ENCODE results near the gene PLCB1.

Gene PLCB1

DNA sequence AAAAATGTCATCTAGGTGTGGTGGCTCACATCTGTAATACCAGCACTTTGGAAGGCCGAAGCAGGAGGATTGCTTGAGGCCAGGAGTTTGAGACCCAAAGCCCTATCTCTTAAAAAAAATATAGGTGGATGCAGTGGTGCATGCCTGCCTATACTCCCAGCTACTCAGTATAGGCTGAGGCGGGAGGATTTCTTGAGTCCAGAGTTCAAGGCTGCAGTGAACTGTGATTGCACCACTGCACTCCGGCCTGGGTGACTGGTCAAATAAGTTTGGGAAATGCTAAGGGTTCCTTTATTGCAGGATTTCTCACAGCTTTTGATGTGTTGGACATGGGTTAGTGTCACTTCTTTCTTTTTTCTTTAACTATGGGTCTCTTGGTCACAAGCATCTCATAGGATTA, 261.3 kb downstream of the PLCB1 start:
- TF ChIP-seq, protein P1, sequence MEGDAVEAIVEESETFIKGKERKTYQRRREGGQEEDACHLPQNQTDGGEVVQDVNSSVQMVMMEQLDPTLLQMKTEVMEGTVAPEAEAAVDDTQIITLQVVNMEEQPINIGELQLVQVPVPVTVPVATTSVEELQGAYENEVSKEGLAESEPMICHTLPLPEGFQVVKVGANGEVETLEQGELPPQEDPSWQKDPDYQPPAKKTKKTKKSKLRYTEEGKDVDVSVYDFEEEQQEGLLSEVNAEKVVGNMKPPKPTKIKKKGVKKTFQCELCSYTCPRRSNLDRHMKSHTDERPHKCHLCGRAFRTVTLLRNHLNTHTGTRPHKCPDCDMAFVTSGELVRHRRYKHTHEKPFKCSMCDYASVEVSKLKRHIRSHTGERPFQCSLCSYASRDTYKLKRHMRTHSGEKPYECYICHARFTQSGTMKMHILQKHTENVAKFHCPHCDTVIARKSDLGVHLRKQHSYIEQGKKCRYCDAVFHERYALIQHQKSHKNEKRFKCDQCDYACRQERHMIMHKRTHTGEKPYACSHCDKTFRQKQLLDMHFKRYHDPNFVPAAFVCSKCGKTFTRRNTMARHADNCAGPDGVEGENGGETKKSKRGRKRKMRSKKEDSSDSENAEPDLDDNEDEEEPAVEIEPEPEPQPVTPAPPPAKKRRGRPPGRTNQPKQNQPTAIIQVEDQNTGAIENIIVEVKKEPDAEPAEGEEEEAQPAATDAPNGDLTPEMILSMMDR (IDR thresholded peaks at IDR 0.05; ENCODE audit: low read depth, low read length), result no peak
- no peak for DNase-seq
- no peaks in the 10 kb centered on the region for H3K9me3 ChIP-seq (ENCODE audit: severe bottlenecking)
- no peak overlapping the region for H3K27ac ChIP-seq
- H3K36me3 ChIP-seq, result no peaks in the 10 kb centered on the region
- H3K4me3 ChIP-seq (ENCODE audit: low read depth, low read length), result no peak overlapping the region
- H3K27me3 ChIP-seq (ENCODE audit: insufficient read depth, low read depth, severe bottlenecking), result no peaks in the 10 kb centered on the region

- Histone ChIP-seq H3K27ac (no peak overlapping the region), H3K27me3 (ENCODE audit: insufficient read depth, low read depth, severe bottlenecking) (no peaks in the 10 kb centered on the region), H3K9me3 (ENCODE audit: severe bottlenecking) (no peaks in the 10 kb centered on the region), H3K36me3 (no peaks in the 10 kb centered on the region), H3K4me3 (ENCODE audit: low read depth, low read length) (no peak overlapping the region)
- TF ChIP-seq, protein P1 (IDR thresholded peaks at IDR 0.05; ENCODE audit: low read depth, low read length), result no peak
- no peak for DNase-seq
Measured at GRCh38 chr20:8394308-8394945, 262.4 kb downstream of the PLCB1 start.

DNA sequence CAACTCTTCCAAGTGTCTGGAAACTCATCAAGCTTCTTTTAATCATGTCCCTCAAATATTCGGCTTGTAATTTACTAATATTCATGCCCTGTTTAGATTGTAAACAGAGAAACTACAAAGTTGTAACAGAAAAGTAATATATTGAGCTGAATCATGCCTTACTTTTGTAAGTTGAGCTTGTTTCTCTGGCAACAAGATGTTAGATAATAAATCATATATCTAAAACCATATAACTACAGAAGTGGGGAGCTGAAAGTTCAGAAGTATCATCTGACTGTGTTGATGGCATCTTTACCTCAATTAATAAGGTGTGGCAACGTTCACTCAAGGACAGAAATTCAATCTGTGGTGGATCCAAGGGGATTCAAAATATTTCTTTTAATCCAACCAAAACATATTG, 263.9 kb downstream of the PLCB1 start:
- Histone ChIP-seq H3K27me3 (ENCODE audit: insufficient read depth, low read depth, severe bottlenecking) (no peaks in the 10 kb centered on the region), H3K4me3 (ENCODE audit: low read depth, low read length) (no peak overlapping the region), H3K9me3 (ENCODE audit: severe bottlenecking) (no peaks in the 10 kb centered on the region), H3K36me3 (no peaks in the 10 kb centered on the region), H3K27ac (no peak overlapping the region)
- no peak for DNase-seq
- TF ChIP-seq, protein P1 (IDR thresholded peaks at IDR 0.05; ENCODE audit: low read depth, low read length), result no peak

- H3K36me3 ChIP-seq, result no peaks in the 10 kb centered on the region
- no peak for DNase-seq
- no peak overlapping the region for H3K4me3 ChIP-seq (ENCODE audit: low read depth, low read length)
- H3K9me3 ChIP-seq (ENCODE audit: severe bottlenecking), result no peaks in the 10 kb centered on the region
- H3K27ac ChIP-seq, result no peak overlapping the region
- TF ChIP-seq, protein P1 (IDR thresholded peaks at IDR 0.05; ENCODE audit: low read depth, low read length), result no peak
- H3K27me3 ChIP-seq (ENCODE audit: insufficient read depth, low read depth, severe bottlenecking), result no peaks in the 10 kb centered on the region
Measured at GRCh38 chr20:8398263-8399051, 266.4 kb downstream of the PLCB1 start.

- no peak for DNase-seq
- Histone ChIP-seq H3K9me3 (ENCODE audit: severe bottlenecking) (no peaks in the 10 kb centered on the region), H3K27me3 (ENCODE audit: insufficient read depth, low read depth, severe bottlenecking) (no peaks in the 10 kb centered on the region), H3K27ac (no peak overlapping the region), H3K4me3 (ENCODE audit: low read depth, low read length) (no peak overlapping the region), H3K36me3 (no peaks in the 10 kb centered on the region)
- TF ChIP-seq, protein P1 (IDR thresholded peaks at IDR 0.05; ENCODE audit: low read depth, low read length), result no peak
Measured at GRCh38 chr20:8399947-8400346, 267.9 kb downstream of the PLCB1 start.
